HS-5 (cell line): ENCODE measurements around the gene RIPPLY2.

Source experiments
- DNase-seq: peaks from one replicate; pipeline ENCODE4 v3.0.0-alpha.2; 2012; ENCODE audit warnings: low read depth

The RIPPLY2 gene

DNA sequence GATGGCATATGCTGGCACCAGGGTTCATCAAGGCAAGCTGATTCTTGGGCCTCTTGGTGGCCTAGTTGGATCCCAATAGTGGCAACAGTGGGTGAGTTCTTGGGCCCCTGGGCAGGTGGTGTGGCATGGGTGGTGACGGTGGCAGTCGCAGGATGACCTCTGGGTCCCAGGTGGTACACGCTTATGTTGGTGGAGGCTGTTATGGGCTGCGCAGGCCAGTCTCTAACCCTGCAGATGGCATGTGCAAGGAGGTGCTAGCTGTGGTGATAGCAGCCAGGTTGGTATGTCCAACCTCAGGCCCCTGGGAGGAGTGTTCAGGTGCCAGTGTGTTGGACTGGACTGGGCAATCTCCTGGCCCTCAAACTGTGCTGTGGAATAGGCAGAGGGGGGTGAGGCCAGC, 52.5 kb downstream of the RIPPLY2 start:
- no peak for DNase-seq
